ENCODE results near the gene EML6. TPM values are rescaled to one million over a fixed set of nuclear protein-coding genes. Genes with fewer than 3 reads are reported as not detected.

Gene EML6
- total RNA-seq, 1 donor from 2014 or later = 2.5 TPM

- intact Hi-C loops (cut with DNase I) = no loop called here
- ATAC-seq (no peak), DNase-seq (no peak)
- no peak for TF ChIP-seq CTCF (IDR thresholded peaks at IDR 0.05)
- no peak overlapping the region for H3K27ac ChIP-seq
- H3K36me3 ChIP-seq = no peaks in the 10 kb centered on the region
- H3K4me3 ChIP-seq = no peak overlapping the region
- no peaks in the 10 kb centered on the region for H3K27me3 ChIP-seq (ENCODE audit: low read depth)
- H3K9me3 ChIP-seq = no peaks in the 10 kb centered on the region
- H3K4me1 ChIP-seq = no peaks in the 10 kb centered on the region
These were observed 204.5 kb downstream of the EML6 start for GRCh38 chr2:54927751-54928615.

GRCh38 chr2:54928719-54929118 is 205.3 kb downstream of the EML6 start:
- intact Hi-C loops (cut with DNase I) = no loop called here
- Histone ChIP-seq H3K36me3 (no peaks in the 10 kb centered on the region), H3K4me1 (no peaks in the 10 kb centered on the region), H3K4me3 (no peak overlapping the region), H3K9me3 (no peaks in the 10 kb centered on the region), H3K27me3 (ENCODE audit: low read depth) (no peaks in the 10 kb centered on the region), H3K27ac (no peak overlapping the region)
- no peak for ATAC-seq
- DNase-seq = no peak
- TF ChIP-seq CTCF (IDR thresholded peaks at IDR 0.05) = no peak

GRCh38 chr2:54931473-54931872 is 208.0 kb downstream of the EML6 start:
- H3K36me3 ChIP-seq = no peaks in the 10 kb centered on the region
- no peak overlapping the region for H3K4me3 ChIP-seq
- DNase-seq (no peak), ATAC-seq (peak; percentile 30 to 56)
- H3K27me3 ChIP-seq (ENCODE audit: low read depth) = no peaks in the 10 kb centered on the region
- intact Hi-C loops (cut with DNase I) = no loop called here
- no peaks in the 10 kb centered on the region for H3K9me3 ChIP-seq
- no peak for TF ChIP-seq CTCF (IDR thresholded peaks at IDR 0.05)
- no peaks in the 10 kb centered on the region for H3K4me1 ChIP-seq
- no peak overlapping the region for H3K27ac ChIP-seq

GRCh38 chr2:54935389-54935788 is 211.9 kb downstream of the EML6 start:
- H3K36me3 ChIP-seq = no peaks in the 10 kb centered on the region
- DNase-seq = no peak
- no peak overlapping the region for H3K4me3 ChIP-seq
- H3K27me3 ChIP-seq (ENCODE audit: low read depth) = no peaks in the 10 kb centered on the region
- peaks cover 7% of the 10 kb centered on the region for H3K9me3 ChIP-seq
- ATAC-seq = no peak
- intact Hi-C loops (cut with DNase I) = no loop called here
- H3K4me1 ChIP-seq = no peaks in the 10 kb centered on the region
- no peak for TF ChIP-seq CTCF (IDR thresholded peaks at IDR 0.05)
- no peak overlapping the region for H3K27ac ChIP-seq

GRCh38 chr2:54936766-54937165 is 213.3 kb downstream of the EML6 start:
- H3K27me3 ChIP-seq (ENCODE audit: low read depth) = no peaks in the 10 kb centered on the region
- intact Hi-C loops (cut with DNase I) = no loop called here
- no peak for DNase-seq
- no peak for ATAC-seq
- H3K9me3 ChIP-seq = peaks cover 7% of the 10 kb centered on the region
- no peaks in the 10 kb centered on the region for H3K36me3 ChIP-seq
- no peak for TF ChIP-seq CTCF (IDR thresholded peaks at IDR 0.05)
- no peak overlapping the region for H3K27ac ChIP-seq
- H3K4me1 ChIP-seq = no peaks in the 10 kb centered on the region
- H3K4me3 ChIP-seq = no peak overlapping the region
